GM11168 (cell line): ENCODE data around the gene BMP4.

Experiments used
- in situ Hi-C: fragments of 300-500 bp; cut with MboI; formaldehyde crosslinking; loops from one replicate; pipeline ENCODE4 v1.12.0; 2022; ENCODE audit warnings: low sequenced_read_pairs; ENCODE audit not compliant: unreplicated experiment

BMP4 gene

GRCh38 chr14:53967606-53968005, 11.0 kb upstream of the BMP4 start:
- in situ Hi-C loops = no loop called here

GRCh38 chr14:53964249-53964648, 7.6 kb upstream of the BMP4 start:
- in situ Hi-C loops = no loop called here

- in situ Hi-C loops = no loop called here
Observed at GRCh38 chr14:53963320-53964227, 6.9 kb upstream of the BMP4 start.

GRCh38 chr14:53962953-53963319, 6.3 kb upstream of the BMP4 start:
- in situ Hi-C loops = no loop called here

GRCh38 chr14:53958628-53959027, 2.0 kb upstream of the BMP4 start:
- in situ Hi-C loops = no loop called here

GRCh38 chr14:53957739-53958138, 1.1 kb upstream of the BMP4 start:
- in situ Hi-C loops = no loop called here

GRCh38 chr14:53955671-53956426, 776 bp downstream of the BMP4 start:
- in situ Hi-C loops = no loop called here

- in situ Hi-C loops = no loop called here
Observed at GRCh38 chr14:53955229-53955556, 1.4 kb downstream of the BMP4 start.

GRCh38 chr14:53954551-53955228, 1.9 kb downstream of the BMP4 start:
- in situ Hi-C loops = no loop called here

- in situ Hi-C loops = no loop called here
Observed at GRCh38 chr14:53953828-53954550, 2.6 kb downstream of the BMP4 start.

- in situ Hi-C loops = no loop called here
Observed at GRCh38 chr14:53953002-53953827, 3.4 kb downstream of the BMP4 start.

GRCh38 chr14:53952533-53952932, 4.1 kb downstream of the BMP4 start:
- in situ Hi-C loops = no loop called here

GRCh38 chr14:53951627-53952303, 4.9 kb downstream of the BMP4 start:
- in situ Hi-C loops = no loop called here

- in situ Hi-C loops = no loop called here
Observed at GRCh38 chr14:53951243-53951626, 5.4 kb downstream of the BMP4 start.

GRCh38 chr14:53950031-53950793, 6.4 kb downstream of the BMP4 start:
- in situ Hi-C loops = no loop called here

GRCh38 chr14:53949201-53949600, 7.4 kb downstream of the BMP4 start:
- in situ Hi-C loops = no loop called here

GRCh38 chr14:53948205-53948884, 8.3 kb downstream of the BMP4 start:
- in situ Hi-C loops = no loop called here
